GM19025 (cell line): ENCODE data around the gene CREM.

Experiments
- ATAC-seq: cut with Tn5 transposase; IDR thresholded peaks from one replicate; pipeline ENCODE4 v1.9.1; 2021; ENCODE audit warnings: mild to moderate bottlenecking, low read depth, moderate library complexity; ENCODE audit not compliant: unreplicated experiment

The CREM gene

DNA sequence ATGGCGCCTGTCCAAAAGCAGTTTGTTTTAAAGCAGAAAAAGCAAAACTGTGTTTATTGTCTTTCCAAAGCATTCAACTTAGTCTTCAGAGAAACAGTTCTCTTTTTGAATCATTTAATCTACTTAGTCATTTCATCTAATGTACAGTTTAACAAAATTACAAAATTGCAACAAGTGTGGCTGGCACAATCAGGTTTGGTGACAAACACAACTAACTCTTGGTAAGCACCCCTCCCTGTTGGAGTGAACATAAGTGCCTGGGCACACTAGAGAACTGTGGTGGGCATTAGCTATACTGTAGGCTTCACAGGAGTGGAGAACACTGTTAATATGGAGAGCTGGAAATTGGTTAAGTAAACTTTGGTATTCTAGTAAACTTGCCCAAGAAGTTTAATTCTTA, 6.9 kb downstream of the CREM start:
- no peak for ATAC-seq

DNA sequence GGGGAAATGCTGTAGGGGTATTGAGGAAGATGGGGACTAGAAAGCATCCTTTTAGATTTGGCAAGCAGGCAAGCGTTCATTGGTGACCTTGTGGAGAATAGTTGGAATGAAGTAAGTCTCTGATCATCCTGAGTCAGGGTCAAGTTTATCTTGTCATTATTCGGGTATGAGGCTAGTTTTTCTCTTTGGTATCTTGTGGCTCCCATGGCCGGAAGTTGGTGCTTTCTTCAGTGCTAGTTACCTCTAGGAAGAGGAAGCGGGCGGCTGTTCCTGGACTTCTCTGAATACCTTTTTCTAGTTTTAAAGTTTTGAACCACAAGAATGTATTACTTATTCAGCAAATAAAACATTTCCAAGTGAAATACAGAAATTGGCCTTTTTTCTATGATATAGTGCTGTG, 9.2 kb downstream of the CREM start:
- no peak for ATAC-seq

DNA sequence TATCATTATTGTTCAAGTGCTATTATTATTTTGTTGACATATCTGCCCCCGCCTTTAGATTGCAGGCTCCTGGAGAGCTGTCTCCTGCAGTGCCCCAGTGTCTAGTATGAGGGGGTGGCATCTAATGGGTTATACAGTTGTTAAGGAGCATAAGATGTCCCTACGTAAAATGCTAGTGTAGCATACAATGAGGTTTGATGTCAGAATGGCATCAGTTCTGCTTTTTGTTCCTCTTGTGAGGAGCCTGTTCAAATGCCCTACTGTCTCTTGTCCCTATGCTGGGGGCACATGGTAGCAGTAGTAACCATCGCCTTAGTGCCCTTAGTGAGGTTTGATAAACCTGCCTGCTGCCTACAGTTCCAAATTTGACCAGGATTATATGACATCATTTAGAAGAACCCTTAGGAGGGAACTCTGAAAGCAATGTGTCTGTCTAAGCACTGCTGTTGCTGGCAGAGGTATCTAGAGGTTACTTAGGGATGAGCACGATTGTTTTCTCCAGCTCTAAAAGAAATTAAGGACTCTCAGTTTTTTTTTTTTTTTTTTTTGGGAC, 9.7 kb downstream of the CREM start:
- ATAC-seq: peak; percentile 39

DNA sequence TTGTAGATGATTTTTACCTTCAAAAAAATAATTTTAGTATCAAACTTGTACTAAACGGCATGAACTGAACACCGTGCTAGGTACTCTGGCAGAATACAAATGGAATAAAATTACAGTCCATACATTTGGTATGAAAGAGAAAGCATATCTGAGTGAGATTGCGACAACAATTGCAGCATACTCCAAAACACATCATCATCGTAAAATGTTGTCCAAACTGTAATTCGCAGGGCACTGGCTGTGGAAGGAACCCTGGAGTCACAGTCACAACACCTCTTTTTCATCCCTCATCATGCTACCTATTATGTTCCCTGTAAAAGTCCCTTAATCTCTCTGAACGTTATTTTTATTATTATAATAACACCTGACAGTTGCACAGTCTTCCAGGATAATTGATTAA, 13.5 kb downstream of the CREM start:
- no peak for ATAC-seq

DNA sequence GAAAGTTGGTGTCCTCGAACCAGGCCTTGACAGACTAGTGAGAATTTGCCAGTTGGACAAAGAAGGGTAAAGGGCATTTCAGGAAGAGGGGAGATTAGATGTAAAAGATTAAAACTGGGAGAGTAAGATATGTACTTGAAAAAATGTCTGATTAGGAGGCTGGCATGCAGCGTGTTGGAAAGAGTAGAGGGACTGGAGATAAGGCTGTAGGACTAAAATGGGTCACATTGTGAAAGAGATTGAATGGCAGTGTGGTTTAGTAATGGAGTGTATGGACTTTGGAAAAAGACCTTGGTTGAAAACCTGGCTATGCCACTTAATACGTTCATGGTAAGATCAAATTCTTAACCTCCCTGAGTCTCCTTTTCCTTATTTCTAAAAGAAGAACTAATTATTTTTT, 14.1 kb downstream of the CREM start:
- no peak for ATAC-seq

DNA sequence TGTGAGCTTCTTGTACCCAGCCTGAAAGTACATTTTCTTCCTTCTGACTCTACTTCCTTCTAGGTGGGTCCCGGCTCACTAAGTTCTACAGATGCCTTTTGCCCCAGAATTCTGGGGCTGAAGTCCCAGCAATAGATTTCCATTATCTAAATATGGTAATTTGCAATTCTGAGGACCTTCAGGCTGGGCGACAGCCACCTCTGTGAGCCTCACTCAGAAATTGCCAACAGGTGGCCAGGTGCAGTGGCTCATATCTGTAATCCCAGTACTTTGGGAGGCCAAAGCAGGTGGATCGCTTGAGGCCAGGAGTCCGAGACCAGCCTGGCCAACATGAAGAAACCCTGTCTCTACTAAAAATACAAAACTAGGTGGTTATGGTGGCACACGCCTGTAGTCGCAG, 23.7 kb downstream of the CREM start:
- ATAC-seq: no peak

DNA sequence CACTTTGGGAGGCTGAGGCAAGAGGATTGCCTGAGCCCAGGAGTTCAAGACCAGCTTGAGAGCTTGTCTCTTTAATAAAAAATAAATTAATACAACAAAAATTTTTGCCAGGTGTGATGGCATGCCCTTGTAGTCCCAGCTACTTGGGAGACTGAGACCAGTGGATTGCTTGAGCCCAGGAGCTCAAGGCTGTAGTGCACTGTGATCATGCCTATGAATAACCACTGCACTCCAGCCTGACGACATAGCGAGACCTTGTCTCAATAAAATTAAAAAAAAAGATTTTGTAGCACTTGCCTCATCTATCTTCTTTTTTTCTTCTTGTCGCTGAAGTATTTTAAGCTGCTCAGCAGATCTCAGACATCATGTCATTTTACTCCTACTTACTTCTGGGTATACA, 26.3 kb downstream of the CREM start:
- ATAC-seq: no peak

DNA sequence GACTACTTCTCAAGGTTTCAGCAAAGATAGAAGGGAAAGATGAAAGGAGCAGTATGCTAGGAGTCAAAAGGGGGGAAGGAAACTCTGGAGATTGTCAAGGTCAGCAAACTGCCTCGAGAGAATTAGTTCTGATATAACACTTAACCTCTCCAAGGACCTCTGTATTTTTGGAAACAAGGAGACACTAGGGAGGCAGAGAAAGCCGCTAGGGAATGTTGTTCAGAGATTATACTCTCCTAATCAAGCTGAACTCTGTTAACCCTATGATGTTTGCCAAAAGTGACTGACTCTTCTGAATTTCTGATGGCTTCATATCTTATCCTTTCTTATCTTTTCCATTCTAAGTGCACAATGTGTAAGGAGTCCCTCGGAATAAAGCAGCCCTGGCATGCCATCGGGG, 27.1 kb downstream of the CREM start:
- ATAC-seq: no peak

DNA sequence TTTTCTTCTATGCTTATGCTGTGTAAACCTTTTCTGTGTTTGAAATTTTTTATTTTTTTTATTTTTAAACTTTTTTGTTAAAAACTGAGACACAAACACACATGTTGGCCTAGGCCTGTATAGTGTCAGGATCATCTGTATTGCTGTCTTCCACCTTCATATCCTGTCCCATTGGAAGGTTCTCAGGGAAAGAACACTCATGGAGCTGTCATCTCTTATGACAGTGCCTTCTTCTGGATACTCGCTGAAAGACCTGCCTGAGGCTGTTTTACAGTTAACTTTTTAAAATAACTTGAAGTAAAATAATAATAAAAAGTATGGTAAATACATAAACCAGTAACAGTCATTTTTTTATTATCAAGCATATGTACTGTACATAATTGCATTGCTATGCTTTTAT, 34.1 kb downstream of the CREM start:
- no peak for ATAC-seq

DNA sequence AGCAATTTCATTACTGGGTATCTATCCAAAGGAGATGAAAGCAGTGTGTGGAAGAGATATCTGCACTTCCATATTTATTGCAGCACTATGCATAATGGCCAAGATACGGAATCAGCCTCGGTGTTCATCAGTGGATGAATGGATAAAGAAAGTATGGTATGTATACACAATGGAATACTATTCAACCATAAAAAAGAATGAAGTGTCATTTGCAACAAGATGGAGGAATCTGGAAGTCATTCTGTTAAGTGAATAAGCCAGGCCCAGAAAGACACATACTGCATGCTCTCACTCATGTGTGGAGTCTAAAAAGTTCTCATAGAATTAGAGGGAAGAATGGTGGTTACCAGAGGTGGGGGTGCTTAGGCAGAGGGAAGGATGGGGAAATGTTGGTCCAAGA, 35.3 kb downstream of the CREM start:
- no peak for ATAC-seq

DNA sequence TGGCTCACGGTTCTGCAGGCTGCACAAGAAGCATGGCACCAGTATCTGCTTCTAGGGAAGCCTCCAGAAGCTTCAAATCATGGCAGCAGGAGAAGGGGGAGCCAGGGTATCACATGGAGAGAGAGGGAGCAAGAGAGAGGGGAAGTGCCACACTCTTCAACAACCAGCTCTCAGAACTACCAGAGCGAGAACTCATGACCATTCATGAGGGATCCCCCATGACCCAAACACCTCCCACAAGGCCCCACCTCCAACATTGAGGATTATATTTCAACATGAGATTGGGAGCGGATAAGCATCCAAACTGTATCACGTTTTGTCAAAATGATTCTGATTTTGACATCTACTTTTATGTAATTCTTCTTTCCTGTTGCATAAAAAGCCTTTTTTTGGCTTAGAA, 38.5 kb downstream of the CREM start:
- ATAC-seq: no peak

DNA sequence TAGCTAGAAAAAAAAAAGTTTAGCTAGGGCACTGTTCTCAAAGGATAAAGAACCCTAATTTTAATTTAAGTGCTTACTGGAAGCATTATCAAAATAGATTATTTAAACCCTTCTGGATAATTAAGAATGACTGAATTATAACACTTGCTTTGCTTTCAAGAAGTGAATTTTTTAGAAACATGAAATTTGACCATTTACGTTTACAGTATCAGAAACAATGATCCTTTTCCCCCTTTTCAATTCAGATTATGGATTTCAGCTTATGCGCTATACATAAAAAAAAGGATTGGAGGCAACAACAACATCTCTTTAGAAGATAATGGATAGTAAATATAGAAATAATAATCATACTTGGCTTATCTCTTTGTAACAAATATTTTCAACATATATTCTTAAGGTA, 39.2 kb downstream of the CREM start:
- no peak for ATAC-seq

DNA sequence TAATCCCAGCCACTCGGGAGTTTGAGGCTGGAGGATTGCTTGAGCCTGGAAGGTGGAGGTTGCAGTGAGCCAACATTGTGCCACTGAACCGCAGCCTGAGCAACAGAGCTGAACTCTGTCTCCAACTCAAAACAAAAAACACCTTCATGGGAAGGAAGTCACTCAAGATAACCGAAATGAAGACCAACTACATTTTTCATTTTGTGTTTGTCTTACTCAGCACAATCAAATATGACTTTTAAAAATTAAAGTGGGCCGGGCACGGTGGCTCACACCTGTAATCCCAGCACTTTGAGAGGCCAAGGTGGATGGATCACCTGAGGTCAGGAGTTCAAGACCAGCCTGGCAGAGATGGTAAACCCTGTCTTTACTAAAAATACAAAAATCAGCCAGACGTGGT, 40.0 kb downstream of the CREM start:
- no peak for ATAC-seq

DNA sequence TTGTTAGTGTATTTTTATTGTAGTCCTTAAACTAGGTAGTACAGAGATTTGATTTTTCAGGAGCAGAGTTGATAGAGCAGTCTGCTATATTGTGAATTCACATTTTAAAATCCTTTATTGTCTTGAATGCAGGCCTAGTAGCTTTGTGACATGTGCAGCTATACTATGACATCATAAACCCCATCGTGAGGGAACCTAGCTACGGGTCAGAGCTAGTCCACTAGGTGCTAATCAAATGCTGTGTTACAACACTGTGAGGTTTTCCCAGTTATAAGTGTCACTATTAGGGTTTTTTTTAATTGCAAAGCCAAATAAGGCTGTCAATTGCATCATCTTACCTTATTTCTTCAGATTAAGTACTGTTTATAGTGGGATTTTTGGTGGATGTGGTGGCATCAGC, 40.7 kb downstream of the CREM start:
- no peak for ATAC-seq

DNA sequence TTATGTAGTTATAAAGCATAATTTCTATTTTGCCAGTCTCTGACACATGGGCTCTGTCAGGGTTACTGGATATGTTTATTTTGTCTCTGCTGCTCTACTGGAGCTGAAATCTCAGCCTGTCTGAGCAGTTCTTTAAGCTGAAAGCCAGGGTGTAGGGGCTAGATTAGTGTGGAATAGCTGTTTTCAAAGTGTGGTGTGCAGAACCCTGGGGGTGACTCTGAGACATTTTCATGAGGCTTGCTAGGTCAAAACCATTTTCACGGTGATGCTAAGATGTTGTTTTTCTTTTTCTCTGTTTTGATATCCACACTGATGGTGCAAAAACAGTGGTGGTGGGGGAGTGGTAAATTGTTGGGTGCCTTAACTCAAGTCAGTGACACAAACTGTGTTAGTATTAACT, 45.5 kb downstream of the CREM start:
- no peak for ATAC-seq

DNA sequence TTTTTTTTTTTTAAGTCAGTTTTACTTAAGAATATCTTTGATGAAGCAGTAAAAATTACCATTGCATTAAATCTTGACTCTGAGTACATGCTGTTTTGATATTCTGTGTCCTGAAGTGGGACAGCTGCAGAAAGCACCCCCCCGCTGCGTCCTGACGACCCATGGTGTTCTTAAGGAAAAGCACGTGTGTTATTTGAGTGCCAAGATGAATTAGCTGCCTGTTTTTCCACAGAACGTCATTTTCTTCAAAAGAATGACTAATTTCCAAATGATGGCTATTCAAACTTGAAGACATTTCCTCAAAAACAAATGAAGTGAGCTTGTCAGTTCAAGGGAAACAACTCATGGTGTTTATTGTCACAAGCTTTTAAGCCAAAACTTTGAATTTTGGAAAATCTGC, 45.9 kb downstream of the CREM start:
- no peak for ATAC-seq

DNA sequence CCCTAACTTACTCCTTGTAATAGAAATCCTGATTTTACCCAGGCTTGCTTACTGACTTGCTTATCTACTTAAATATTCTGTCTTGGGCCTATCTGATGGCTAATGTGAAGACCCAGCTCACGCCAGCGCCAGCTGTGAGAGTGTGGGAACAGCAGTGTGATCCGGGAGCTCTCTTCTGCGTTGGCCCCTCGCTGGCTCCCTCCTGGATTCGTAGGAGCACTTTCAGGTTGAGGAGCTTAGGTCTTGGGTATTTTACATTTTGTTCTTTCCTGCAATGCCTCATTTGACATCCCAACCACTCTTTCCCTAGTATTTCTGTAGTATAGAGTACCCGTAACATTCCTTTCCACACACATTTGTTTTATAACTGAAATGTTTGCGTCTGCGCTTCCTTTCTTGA, 51.7 kb downstream of the CREM start:
- no peak for ATAC-seq

DNA sequence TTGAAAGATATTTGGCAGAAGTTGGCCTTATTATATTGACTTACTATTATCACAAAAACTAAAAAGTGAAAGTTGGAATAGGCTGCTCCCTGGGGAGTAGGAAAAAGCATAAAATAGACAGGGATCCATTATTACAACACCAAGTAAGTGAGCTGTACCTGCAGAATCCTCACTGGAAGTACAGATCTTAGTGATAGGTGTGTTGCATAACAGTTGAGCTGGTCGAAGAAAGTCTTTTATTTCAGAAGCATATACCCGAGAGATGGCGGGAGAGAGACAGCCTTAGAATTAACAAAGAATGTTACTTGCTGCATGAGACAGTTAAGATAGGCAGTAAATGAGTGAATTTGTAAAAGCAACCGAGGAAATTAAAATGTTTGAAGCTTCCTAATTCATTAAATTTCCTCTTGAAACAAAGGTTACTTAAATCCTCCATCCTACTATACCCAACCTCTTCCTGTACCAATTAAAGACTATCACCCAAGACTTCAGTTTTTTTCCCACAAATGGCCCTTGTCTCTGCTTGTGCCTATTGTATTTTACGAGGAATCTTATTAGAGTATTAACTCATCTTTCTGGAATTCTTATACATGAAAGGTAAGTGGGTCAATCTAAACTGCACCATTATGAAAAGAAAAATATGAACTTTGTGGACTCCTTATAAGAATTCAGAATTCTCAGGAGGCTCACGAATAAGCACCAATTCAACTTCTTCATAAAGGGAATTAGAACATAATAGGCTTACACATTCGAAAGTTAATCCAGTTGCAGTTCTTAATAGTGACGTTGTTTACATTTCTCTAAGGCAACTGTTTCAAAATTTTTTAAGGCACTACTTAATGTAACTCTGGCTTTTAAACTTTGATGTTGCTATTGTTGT, 56.2 kb downstream of the CREM start:
- ATAC-seq: no peak

DNA sequence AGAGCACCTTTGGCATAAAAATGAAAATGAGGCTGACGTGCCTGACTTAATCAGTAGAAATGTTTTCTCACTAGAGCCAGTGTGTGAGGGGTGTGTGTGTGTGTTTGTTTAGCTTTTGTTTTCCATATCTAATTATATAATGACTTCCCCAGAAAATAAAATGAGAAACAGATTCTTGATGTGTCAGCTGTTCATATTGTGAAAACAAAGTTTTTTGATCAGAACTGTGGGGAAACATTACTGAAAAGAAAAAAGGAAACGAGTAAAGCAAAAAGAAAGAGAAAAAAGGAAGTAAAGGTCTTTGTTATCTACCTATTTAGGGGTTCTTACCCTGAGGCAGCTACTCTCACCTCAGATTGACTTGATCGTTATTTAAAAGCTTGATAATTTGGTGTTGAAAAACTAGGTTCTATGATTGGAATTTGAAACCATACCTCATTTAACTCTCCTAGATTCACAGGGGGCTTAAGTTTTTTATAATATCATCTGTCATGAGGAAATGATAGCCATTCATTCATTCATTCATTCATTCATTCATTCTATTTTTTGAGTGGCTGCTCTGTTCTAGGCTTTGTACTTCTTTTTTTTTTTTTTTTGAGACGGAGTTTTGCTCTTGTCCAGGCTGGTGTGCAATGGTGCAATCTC, 58.0 kb downstream of the CREM start:
- no peak for ATAC-seq

DNA sequence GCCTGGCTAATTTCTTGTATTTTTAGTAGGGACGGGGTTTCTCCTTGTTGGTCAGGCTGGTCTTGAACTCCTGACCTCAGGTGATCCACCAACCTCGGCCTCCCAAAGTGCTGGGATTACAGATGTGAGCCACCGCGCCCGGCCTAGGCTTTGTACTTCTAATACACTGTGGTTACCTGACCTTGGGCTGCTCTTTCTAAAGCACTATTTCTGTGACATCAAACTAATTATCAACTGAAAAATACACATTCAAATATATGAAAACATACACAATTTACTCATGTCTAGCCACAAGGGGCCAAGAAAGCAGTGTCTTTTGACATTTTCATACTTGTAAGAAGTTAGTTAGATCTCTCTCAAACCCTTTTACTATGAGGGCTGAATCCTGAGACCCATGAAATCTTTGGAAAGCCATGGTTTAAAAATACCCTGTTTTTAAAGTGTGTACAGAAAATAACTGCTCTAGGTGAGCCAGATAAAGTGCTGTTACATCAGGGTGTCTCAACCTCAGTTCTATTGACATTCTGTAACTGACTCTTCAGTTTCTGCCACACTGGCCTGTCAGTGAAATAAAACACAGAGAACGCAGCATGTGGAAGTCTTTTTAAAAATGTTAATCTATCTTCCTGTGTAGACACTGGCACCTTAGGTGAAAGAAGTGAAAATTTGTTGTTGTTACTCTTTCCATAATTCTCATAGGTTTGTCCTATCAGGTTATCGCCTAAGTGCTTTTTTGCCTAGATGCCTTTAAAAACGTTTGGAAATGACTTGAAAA, 58.8 kb downstream of the CREM start:
- peak; percentile 56 for ATAC-seq

DNA sequence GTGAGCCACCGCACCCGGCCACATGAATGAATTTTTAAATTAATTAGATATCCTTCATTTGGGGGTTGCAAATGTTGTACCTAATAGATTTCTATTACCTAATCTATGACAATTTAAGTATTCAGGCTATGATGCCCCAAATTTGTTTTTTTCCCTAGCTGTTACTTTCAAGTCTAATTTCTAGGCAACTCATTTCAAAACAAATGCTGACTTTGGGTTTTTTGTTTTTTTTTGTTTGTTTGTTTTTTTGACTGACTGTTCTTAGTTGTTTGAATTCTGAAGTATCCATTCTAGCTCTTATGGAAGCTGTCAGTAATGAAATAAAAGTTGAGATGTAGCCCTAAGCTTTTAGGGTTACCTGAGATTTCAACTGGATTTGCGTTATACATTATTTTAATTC, 62.3 kb downstream of the CREM start:
- no peak for ATAC-seq
